ENCODE data around the gene LMBR1L. TPM values are rescaled to one million over a fixed set of nuclear protein-coding genes. Genes with fewer than 3 reads are reported as not detected.

Gene LMBR1L
- total and polyA plus RNA-seq, 2 of the 8 experiments (the other 6 are each of a cell fraction or from before 2014, with no cell fraction given) = 36.6 to 49.6 TPM

DNA sequence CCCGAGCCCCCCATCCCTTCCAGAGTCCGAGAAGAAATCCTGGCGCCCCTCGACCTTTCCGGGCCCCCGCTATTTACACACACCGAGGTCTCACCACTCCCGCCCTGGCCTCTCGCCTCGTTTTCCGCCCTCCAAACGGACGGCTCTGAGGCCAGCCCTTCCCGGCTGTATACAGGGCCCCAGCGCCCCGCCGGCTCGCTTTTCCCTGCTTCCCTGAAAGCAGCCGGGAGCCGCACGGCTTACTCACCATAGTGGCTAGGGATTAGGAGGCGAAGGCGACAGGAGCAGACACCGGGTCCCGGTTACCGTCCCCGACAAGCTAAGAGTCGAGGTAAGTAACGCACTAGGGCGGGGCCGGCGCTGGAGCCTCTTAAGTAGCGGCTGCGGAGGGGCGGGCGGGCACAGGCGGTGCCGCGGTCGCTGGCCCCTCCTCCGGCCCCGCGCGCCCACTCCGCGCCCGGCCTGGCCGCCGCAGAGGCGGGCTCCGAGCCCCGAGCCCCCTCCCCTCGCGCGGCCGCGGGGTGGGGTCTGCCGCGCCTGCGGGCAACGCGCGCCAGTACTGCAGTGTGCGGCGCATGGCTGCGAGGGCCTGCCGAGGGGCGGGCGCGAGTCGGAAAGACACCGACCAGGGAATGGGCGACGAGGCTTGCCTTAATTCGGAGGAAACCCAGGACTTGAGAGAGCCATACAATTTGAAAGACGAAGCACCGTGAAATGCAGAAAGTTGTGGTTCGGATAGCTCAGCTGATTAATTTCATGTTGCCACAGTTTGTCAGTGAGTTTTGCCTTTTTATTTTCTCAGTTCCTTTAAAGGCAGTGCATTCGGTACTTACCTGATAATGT, 20.6 kb upstream of the LMBR1L start, which contains the start of gene TUBA1B (continued):
- no peak for TF ChIP-seq ZNF274 (IDR thresholded peaks at IDR 0.05; ENCODE audit: borderline replicate concordance, extremely low read depth, low read length)
- no peak for TF ChIP-seq YY1 (IDR thresholded peaks at IDR 0.05; ENCODE audit: low read depth, low read length)
- peak; percentile 95 for TF ChIP-seq PHF8 (conservative IDR thresholded peaks at IDR 0.05; ENCODE audit: low read depth, low read length)
- peak; percentile 96 for TF ChIP-seq TBP (IDR thresholded peaks at IDR 0.05; ENCODE audit: low read depth, low read length)
- peak; percentile 94 for TF ChIP-seq TAF7 (optimal IDR thresholded peaks at IDR 0.05; ENCODE audit: borderline replicate concordance, low read depth, low read length)
- TF ChIP-seq RAD21 (IDR thresholded peaks at IDR 0.05 in 1 of 2, conservative IDR thresholded peaks at IDR 0.05 in 1 of 2; ENCODE audit: low read depth in 2 of 2, low read length in 2 of 2) = no peak
- TF ChIP-seq EP300 (IDR thresholded peaks at IDR 0.05; ENCODE audit: borderline replicate concordance in 1 of 2, low read depth in 2 of 2, low read length in 2 of 2) = no peak
- no peak for TF ChIP-seq CEBPB (IDR thresholded peaks at IDR 0.05; ENCODE audit: low read depth, low read length)
- TF ChIP-seq CHD1 (IDR thresholded peaks at IDR 0.05; ENCODE audit: low read depth, low read length) = no peak
- TF ChIP-seq SIX5 (IDR thresholded peaks at IDR 0.05; ENCODE audit: low read depth, low read length) = no peak
- TF ChIP-seq CBX5 (IDR thresholded peaks at IDR 0.05; ENCODE audit: low read depth, low read length) = no peak
- TF ChIP-seq TCF12 (IDR thresholded peaks at IDR 0.05; ENCODE audit: low read depth, low read length) = no peak
- no peak for TF ChIP-seq CREB1 (IDR thresholded peaks at IDR 0.05)
- TF ChIP-seq, protein P1, sequence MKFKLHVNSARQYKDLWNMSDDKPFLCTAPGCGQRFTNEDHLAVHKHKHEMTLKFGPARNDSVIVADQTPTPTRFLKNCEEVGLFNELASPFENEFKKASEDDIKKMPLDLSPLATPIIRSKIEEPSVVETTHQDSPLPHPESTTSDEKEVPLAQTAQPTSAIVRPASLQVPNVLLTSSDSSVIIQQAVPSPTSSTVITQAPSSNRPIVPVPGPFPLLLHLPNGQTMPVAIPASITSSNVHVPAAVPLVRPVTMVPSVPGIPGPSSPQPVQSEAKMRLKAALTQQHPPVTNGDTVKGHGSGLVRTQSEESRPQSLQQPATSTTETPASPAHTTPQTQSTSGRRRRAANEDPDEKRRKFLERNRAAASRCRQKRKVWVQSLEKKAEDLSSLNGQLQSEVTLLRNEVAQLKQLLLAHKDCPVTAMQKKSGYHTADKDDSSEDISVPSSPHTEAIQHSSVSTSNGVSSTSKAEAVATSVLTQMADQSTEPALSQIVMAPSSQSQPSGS (IDR thresholded peaks at IDR 0.05; ENCODE audit: low read length) = no peak
- TF ChIP-seq MAFK (IDR thresholded peaks at IDR 0.05; ENCODE audit: low read depth, low read length) = no peak
- no peak for TF ChIP-seq KDM1A (IDR thresholded peaks at IDR 0.05; ENCODE audit: borderline replicate concordance, low read length)
- TF ChIP-seq FOSL1 (IDR thresholded peaks at IDR 0.05; ENCODE audit: insufficient read depth, low read depth, low read length) = 0 out of 2 replicates have a peak, but pooled peaks have one; percentile 21
- TF ChIP-seq RFX5 (IDR thresholded peaks at IDR 0.05; ENCODE audit: borderline replicate concordance, low read depth, low read length) = no peak
- TF ChIP-seq POLR2A (IDR thresholded peaks at IDR 0.05; ENCODE audit: control extremely low read depth in 1 of 2, low read depth in 2 of 2, low read length in 2 of 2) = peak; percentile 92 to 94
- no peak for TF ChIP-seq SP2 (IDR thresholded peaks at IDR 0.05; ENCODE audit: low read length)
- no peak for TF ChIP-seq BCL11A (IDR thresholded peaks at IDR 0.05; ENCODE audit: low read depth in 2 of 2, low read length in 2 of 2)
- TF ChIP-seq, protein P2, sequence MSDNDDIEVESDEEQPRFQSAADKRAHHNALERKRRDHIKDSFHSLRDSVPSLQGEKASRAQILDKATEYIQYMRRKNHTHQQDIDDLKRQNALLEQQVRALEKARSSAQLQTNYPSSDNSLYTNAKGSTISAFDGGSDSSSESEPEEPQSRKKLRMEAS (IDR thresholded peaks at IDR 0.05) = peak; percentile 94
- no peak for TF ChIP-seq NANOG (IDR thresholded peaks at IDR 0.05; ENCODE audit: insufficient read depth, low read depth, low read length, poor library complexity, severe bottlenecking)

Data from H1 (cell line).